Astrocyte of the cerebellum (primary cell): ENCODE data around the gene SLC6A20.

Experiments
- DNase-seq: peaks from one replicate; pipeline ENCODE4 v3.0.0-alpha.2; 2011; ENCODE audit warnings: low read depth
- H3K4me3 ChIP-seq: 2 replicates; pipeline ENCODE4 v1.5.1; 2011; ENCODE audit warnings: mild to moderate bottlenecking, low read depth, low read length, moderate library complexity
- CTCF ChIP-seq: IDR thresholded peaks from 2 replicates; pipeline ENCODE4 v1.5.1; 2012; ENCODE audit warnings: low read length, low read depth, moderate library complexity, mild to moderate bottlenecking; ENCODE audit errors: missing control alignments
- in situ Hi-C: cut with HindIII; loops from 2 replicates; pipeline ENCODE4 v1.10.0; 2017; ENCODE audit warnings: low sequenced_read_pairs

Gene SLC6A20

DNA sequence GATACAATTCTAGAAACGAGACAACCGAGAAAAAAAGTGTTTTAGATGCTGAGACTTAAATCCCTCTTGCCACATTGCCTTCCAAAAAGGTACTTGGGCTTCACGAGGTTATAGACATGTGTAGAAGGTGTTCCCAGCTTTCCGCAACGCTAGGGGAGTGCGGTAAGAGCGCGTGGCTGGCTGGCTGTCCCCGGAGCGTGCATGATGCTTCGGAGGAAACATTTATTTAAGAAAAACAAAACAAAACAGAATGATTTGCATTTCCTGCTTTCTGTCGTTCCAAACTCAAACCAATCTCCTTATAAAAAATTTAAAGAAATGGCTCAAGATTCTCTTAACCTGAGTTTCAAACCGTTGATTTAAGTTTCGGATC is 841 bp downstream of the SLC6A20 start:
- TF ChIP-seq CTCF = no peak
- no peak for DNase-seq
- in situ Hi-C loops = no loop called here
- no peak overlapping the region for H3K4me3 ChIP-seq

- H3K4me3 ChIP-seq = no peak overlapping the region
- no peak for TF ChIP-seq CTCF
- no peak for DNase-seq
- in situ Hi-C loops = no loop called here
Observed at GRCh38 chr3:45794660-45795059, 1.7 kb downstream of the SLC6A20 start.

DNA sequence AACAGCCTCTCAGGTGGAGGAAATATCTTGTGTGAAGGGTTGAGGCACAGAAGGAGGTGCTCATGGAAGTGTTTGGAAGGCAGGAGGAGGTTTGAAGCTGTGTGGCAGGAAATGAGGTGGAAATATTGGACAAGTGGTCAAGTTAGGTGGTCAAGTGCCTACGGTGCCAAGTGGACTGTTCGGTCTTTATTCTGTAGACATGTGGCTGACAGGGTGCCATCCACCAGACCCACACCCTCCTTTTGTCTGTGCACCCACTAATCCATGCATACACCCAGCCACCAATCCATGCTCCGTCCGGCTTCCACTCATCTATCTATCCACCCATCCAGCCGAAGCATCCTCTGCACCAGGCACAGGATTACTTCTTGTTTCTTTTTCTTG is 2.2 kb downstream of the SLC6A20 start:
- DNase-seq = no peak
- H3K4me3 ChIP-seq = no peak overlapping the region
- TF ChIP-seq CTCF = no peak
- in situ Hi-C loops = no loop called here

GRCh38 chr3:45793482-45794176 is 2.7 kb downstream of the SLC6A20 start:
- TF ChIP-seq CTCF = no peak
- no peak for DNase-seq
- in situ Hi-C loops = no loop called here

GRCh38 chr3:45792516-45793172 is 3.7 kb downstream of the SLC6A20 start:
- no peak for TF ChIP-seq CTCF
- no peak for DNase-seq
- H3K4me3 ChIP-seq = no peak overlapping the region
- in situ Hi-C loops = no loop called here

More at GRCh38 chr3:45793482-45794176, 2.7 kb downstream of the SLC6A20 start:
- no peak overlapping the region for H3K4me3 ChIP-seq

- no peak for TF ChIP-seq CTCF
- DNase-seq = no peak
- in situ Hi-C loops = no loop called here
- H3K4me3 ChIP-seq = no peak overlapping the region
Observed at GRCh38 chr3:45792036-45792435, 4.3 kb downstream of the SLC6A20 start.
